Thyroid gland (tissue), 4 donors: ENCODE results near the gene NDUFS7. TPM values are rescaled to one million over a fixed set of nuclear protein-coding genes. Genes with fewer than 3 reads are reported as not detected.

Source experiments
- DNase-seq, 2 donors: peaks; one replicate each; pipeline ENCODE4 v3.0.0-alpha.2; 2019
- H3K27ac ChIP-seq, 3 donors: fragments of 200-600 bp; sonication (generic); 1 replicate in 2 of 3; 2 replicates in 1 of 3; pipeline ENCODE4 v1.5.1; 2016 to 2019; ENCODE audit warnings: mild to moderate bottlenecking in 1 of 3, moderate library complexity in 1 of 3
- H3K27me3 ChIP-seq: fragments of 200-600 bp; sonication (generic); one replicate; pipeline ENCODE4 v1.5.1; 2019
- H3K36me3 ChIP-seq, 2 donors: fragments of 200-600 bp; sonication (generic); one replicate each; pipeline ENCODE4 v1.5.1; 2016 to 2019
- H3K4me1 ChIP-seq, 2 donors: fragments of 200-600 bp; sonication (generic); one replicate each; pipeline ENCODE4 v1.5.1; 2017 to 2019
- H3K4me3 ChIP-seq, 3 donors: fragments of 200-600 bp; sonication (generic); replicated peaks in 1 of 3; 1 replicate in 2 of 3; 2 replicates in 1 of 3; pipeline ENCODE4 v1.5.1; 2016; ENCODE audit warnings: mild to moderate bottlenecking in 1 of 3
- H3K9me3 ChIP-seq: fragments of 200-600 bp; sonication (generic); one replicate; pipeline ENCODE4 v1.5.1; 2017
- CTCF ChIP-seq, 6 experiments: fragments of 200-600 bp in 3 of 6; fragments of 450-650 bp in 3 of 6; sonication (generic) in 3 of 6; IDR thresholded peaks; one replicate each; pipeline ENCODE4 v1.5.1; 2016 to 2019; ENCODE audit warnings: antibody characterized with exemption in 6 of 6, mild to moderate bottlenecking in 2 of 6, inconsistent platforms in 1 of 6, moderate library complexity in 1 of 6
- POLR2A ChIP-seq, 2 donors: fragments of 450-650 bp; IDR thresholded peaks; one replicate each; pipeline ENCODE4 v1.6.1; 2017; ENCODE audit warnings: antibody characterized with exemption in 2 of 2, mild to moderate bottlenecking in 2 of 2, moderate library complexity in 1 of 2
- WGBS, 2 donors: methylation state at CpG; one replicate each; pipeline ENCODE4 v1.1.5; 2017; 5-methylcytosine and 5-hydroxymethylcytosine counted together
- intact Hi-C: fragments of 100-400 bp; cut with DNase I; formaldehyde crosslinking; loops from one replicate; pipeline ENCODE4 v1.15.1; 2023
- total RNA-seq, 4 donors: library from RNA; depleted of rRNA; stranded (reverse); fragments of >200 nt; gene quantifications; one replicate each; pipeline ENCODE4 v1.2.3, GENCODE V29; 2016

The NDUFS7 gene
- total RNA-seq, 4 donors from 2014 or later, result 75.2 to 185 (median 108) TPM

GRCh38 chr19:1428738-1429391 lies 45.2 kb downstream of the NDUFS7 start:
- no peak for DNase-seq
- H3K27ac ChIP-seq, result no peak overlapping the region
- H3K4me3 ChIP-seq, result no peak overlapping the region
- TF ChIP-seq CTCF (IDR thresholded peaks at IDR 0.05), result no peak
- TF ChIP-seq POLR2A (IDR thresholded peaks at IDR 0.05), result no peak
- intact Hi-C loops, result no loop called here
- peaks cover 59 to 63% of the 10 kb centered on the region in 2 donors for H3K36me3 ChIP-seq
- 88 to 92% methylated on average over 22 of the region's 41 CpGs for WGBS, 2 donors
- H3K4me1 ChIP-seq, result no peaks in the 10 kb centered on the region
- H3K27me3 ChIP-seq, result no peaks in the 10 kb centered on the region
- no peaks in the 10 kb centered on the region for H3K9me3 ChIP-seq

DNA sequence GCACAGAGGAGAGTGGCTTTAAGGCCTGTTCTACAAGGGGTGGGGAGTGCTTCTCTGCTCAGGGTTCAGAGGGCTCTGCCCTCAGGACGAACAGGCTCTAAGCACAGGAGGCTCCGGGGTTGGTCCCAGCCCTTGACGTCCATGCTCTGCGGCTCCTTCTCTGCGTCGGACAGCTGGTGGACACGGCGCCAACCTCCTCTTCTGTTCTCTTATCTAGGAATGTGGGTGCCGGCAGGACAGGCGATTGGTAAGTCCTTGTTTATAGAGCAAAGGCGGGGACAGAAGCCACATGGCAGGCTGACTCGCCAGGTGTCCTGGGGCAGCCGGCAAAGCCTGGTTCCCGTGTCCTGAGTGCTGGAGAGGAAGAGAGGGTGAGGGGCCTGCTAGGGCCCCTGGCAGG lies 46.0 kb downstream of the NDUFS7 start:
- Histone ChIP-seq H3K9me3 (no peaks in the 10 kb centered on the region), H3K36me3 (peaks cover 65 to 67% of the 10 kb centered on the region in 2 donors), H3K4me1 (no peaks in the 10 kb centered on the region), H3K4me3 (no peak overlapping the region), H3K27me3 (no peaks in the 10 kb centered on the region), H3K27ac (no peak overlapping the region)
- intact Hi-C loops, result no loop called here
- WGBS, 2 donors, result 86 to 88% methylated on average over 10 to 13 of the region's 14 CpGs
- DNase-seq, result no peak
- TF ChIP-seq CTCF (IDR thresholded peaks at IDR 0.05), result no peak
- TF ChIP-seq POLR2A (IDR thresholded peaks at IDR 0.05), result no peak

DNA sequence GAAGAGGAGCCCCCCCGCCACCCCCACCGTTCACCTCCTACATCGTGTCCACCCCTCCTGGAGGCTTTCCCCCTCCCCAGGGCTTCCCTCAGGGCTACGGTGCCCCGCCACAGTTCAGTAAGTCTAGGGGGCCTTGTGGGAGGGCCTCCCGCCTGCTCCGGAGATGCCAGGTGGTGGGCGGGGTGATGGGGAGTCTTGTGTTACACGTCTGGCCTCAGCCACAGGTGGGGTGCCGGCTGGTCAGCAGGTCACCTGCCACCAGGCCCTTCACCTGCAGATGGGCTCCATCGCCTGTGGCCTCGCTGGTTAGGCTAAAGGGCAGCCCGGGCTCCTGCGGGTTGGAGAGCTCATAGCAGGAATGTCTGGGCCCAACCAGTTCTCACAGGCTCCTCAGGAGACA lies 46.5 kb downstream of the NDUFS7 start:
- DNase-seq, result no peak
- peaks cover 61 to 65% of the 10 kb centered on the region in 2 donors for H3K36me3 ChIP-seq
- no peaks in the 10 kb centered on the region for H3K4me1 ChIP-seq
- intact Hi-C loops, result no loop called here
- no peaks in the 10 kb centered on the region for H3K27me3 ChIP-seq
- WGBS, 2 donors, result 88 to 91% methylated on average over 8 to 13 of the region's 14 CpGs
- no peak overlapping the region for H3K27ac ChIP-seq
- TF ChIP-seq CTCF (IDR thresholded peaks at IDR 0.05) (no peak), POLR2A (IDR thresholded peaks at IDR 0.05) (no peak)
- H3K4me3 ChIP-seq, result no peak overlapping the region
- H3K9me3 ChIP-seq, result no peaks in the 10 kb centered on the region

GRCh38 chr19:1431759-1432506 lies 48.2 kb downstream of the NDUFS7 start:
- Histone ChIP-seq H3K27me3 (no peaks in the 10 kb centered on the region), H3K4me3 (no peak overlapping the region), H3K27ac (no peak overlapping the region), H3K36me3 (peaks cover 56 to 64% of the 10 kb centered on the region in 2 donors), H3K9me3 (no peaks in the 10 kb centered on the region), H3K4me1 (no peaks in the 10 kb centered on the region)
- intact Hi-C loops, result no loop called here
- no peak for TF ChIP-seq POLR2A (IDR thresholded peaks at IDR 0.05)
- no peak for TF ChIP-seq CTCF (IDR thresholded peaks at IDR 0.05)
- no peak for DNase-seq
- WGBS, 2 donors, result 82 to 92% methylated on average over 8 to 20 of the region's 24 CpGs

DNA sequence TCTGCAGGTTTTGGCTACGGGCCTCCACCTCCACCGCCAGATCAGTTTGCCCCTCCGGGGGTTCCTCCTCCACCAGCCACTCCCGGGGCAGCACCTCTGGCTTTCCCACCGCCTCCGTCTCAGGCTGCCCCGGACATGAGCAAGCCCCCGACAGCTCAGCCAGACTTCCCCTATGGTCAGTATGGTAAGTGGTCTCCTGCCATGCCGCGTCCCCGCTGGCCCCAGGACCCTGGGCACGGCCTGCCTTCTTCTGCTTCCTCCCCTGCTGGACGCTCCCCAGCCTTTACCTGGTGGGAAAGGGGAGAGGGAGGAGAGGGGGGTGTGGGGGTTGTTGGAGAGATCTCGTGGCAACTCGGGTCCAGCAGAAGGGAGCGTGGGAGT lies 48.8 kb downstream of the NDUFS7 start:
- 94 to 96% methylated on average over 16 of the region's 16 CpGs for WGBS, 2 donors
- Histone ChIP-seq H3K36me3 (peaks cover 56 to 62% of the 10 kb centered on the region in 2 donors), H3K4me1 (no peaks in the 10 kb centered on the region), H3K9me3 (no peaks in the 10 kb centered on the region), H3K27me3 (no peaks in the 10 kb centered on the region), H3K4me3 (no peak overlapping the region), H3K27ac (no peak overlapping the region)
- TF ChIP-seq CTCF (IDR thresholded peaks at IDR 0.05) (no peak), POLR2A (IDR thresholded peaks at IDR 0.05) (no peak)
- DNase-seq, result no peak
- intact Hi-C loops, result no loop called here
